Testis (tissue), 3 donors: ENCODE measurements around the gene BMERB1. TPM values are rescaled to one million over a fixed set of nuclear protein-coding genes. Genes with fewer than 3 reads are reported as not detected.

Source experiments
- DNase-seq: peaks from one replicate; pipeline ENCODE4 v3.0.0-alpha.2; 2019
- H3K27ac ChIP-seq, 2 donors: fragments of 200-600 bp; sonication (generic); one replicate each; pipeline ENCODE4 v1.5.1; 2019
- H3K27me3 ChIP-seq: fragments of 200-600 bp; sonication (generic); one replicate; pipeline ENCODE4 v1.5.1; 2019
- H3K36me3 ChIP-seq: fragments of 200-600 bp; sonication (generic); one replicate; pipeline ENCODE4 v1.5.1; 2017; ENCODE audit warnings: low read depth; ENCODE audit errors: missing control alignments
- H3K4me1 ChIP-seq: fragments of 200-600 bp; sonication (generic); one replicate; pipeline ENCODE4 v1.5.1; 2019
- H3K4me3 ChIP-seq, 2 donors: fragments of 200-600 bp; sonication (generic); one replicate each; pipeline ENCODE4 v1.5.1; 2017 to 2019
- H3K9me3 ChIP-seq: fragments of 200-600 bp; sonication (generic); one replicate; pipeline ENCODE4 v1.5.1; 2017
- CTCF ChIP-seq, 3 experiments: fragments of 450-650 bp in 2 of 3; fragments of 200-600 bp in 1 of 3; sonication (generic) in 1 of 3; IDR thresholded peaks; one replicate each; pipeline ENCODE4 v1.5.1; 2016 to 2019; ENCODE audit warnings: antibody characterized with exemption in 3 of 3, mild to moderate bottlenecking in 2 of 3, moderate library complexity in 1 of 3
- POLR2A ChIP-seq: fragments of 450-650 bp; IDR thresholded peaks from one replicate; pipeline ENCODE4 v1.6.1; 2017; ENCODE audit warnings: antibody characterized with exemption, mild to moderate bottlenecking, moderate library complexity
- WGBS, 2 donors: methylation state at CpG; one replicate each; pipeline ENCODE4 v1.1.5; 2018; 5-methylcytosine and 5-hydroxymethylcytosine counted together
- intact Hi-C: fragments of 100-400 bp; cut with DNase I; formaldehyde crosslinking; loops from one replicate; pipeline ENCODE4 v1.15.1; 2023; ENCODE audit warnings: low total_unique reads
- polyA plus RNA-seq: library from polyadenylated mRNA; stranded (reverse); fragments of 350-450 nt; fragmentation: Illumina TruSeq; extraction: RNeasy Lipid Tissue Mini Kit (QIAGEN cat#74804); gene quantifications from one replicate; pipeline ENCODE4 v1.2.3, GENCODE V29; 2014; ENCODE audit warnings: low read depth, low replicate concordance; ENCODE audit not compliant: insufficient read depth
- total RNA-seq, 2 donors: library from RNA; depleted of rRNA; stranded (reverse); fragments of >200 nt; gene quantifications; one replicate each; pipeline ENCODE4 v1.2.3, GENCODE V29; 2016

Gene BMERB1
- total and polyA plus RNA-seq, 3 donors from 2014 or later = 54.1 to 102 (median 63.1) TPM

GRCh38 chr16:15618392-15618791, 184.0 kb downstream of the BMERB1 start:
- Histone ChIP-seq H3K9me3 (no peaks in the 10 kb centered on the region), H3K36me3 (no peaks in the 10 kb centered on the region), H3K27me3 (no peaks in the 10 kb centered on the region), H3K4me3 (no peak overlapping the region), H3K27ac (no peak overlapping the region), H3K4me1 (no peaks in the 10 kb centered on the region)
- WGBS, 2 donors = 51 to 64% methylated on average over 4 of the region's 4 CpGs
- no peak for DNase-seq
- TF ChIP-seq CTCF (IDR thresholded peaks at IDR 0.05) (no peak), POLR2A (no peak)
- intact Hi-C loops = no loop called here

GRCh38 chr16:15620611-15621195, 186.3 kb downstream of the BMERB1 start:
- H3K4me3 ChIP-seq = no peak overlapping the region
- intact Hi-C loops = no loop called here
- no peak overlapping the region for H3K27ac ChIP-seq
- H3K27me3 ChIP-seq = no peaks in the 10 kb centered on the region
- no peaks in the 10 kb centered on the region for H3K4me1 ChIP-seq
- DNase-seq = no peak
- H3K9me3 ChIP-seq = no peaks in the 10 kb centered on the region
- H3K36me3 ChIP-seq = no peaks in the 10 kb centered on the region
- TF ChIP-seq CTCF (IDR thresholded peaks at IDR 0.05) (no peak), POLR2A (no peak)
- 68% methylated on average over 6 of the region's 6 CpGs for WGBS, 2 donors

GRCh38 chr16:15621456-15621855, 187.1 kb downstream of the BMERB1 start:
- intact Hi-C loops = no loop called here
- no peaks in the 10 kb centered on the region for H3K36me3 ChIP-seq
- whole genome bisulfite sequencing, 2 donors = 77 to 78% methylated on average over 4 of the region's 4 CpGs
- DNase-seq = no peak
- no peaks in the 10 kb centered on the region for H3K27me3 ChIP-seq
- no peaks in the 10 kb centered on the region for H3K9me3 ChIP-seq
- no peak overlapping the region for H3K27ac ChIP-seq
- no peak overlapping the region for H3K4me3 ChIP-seq
- TF ChIP-seq POLR2A (no peak), CTCF (IDR thresholded peaks at IDR 0.05) (no peak)
- H3K4me1 ChIP-seq = no peaks in the 10 kb centered on the region

GRCh38 chr16:15621889-15622288, 187.5 kb downstream of the BMERB1 start:
- intact Hi-C loops = no loop called here
- Histone ChIP-seq H3K27ac (no peak overlapping the region), H3K27me3 (no peaks in the 10 kb centered on the region), H3K4me1 (no peaks in the 10 kb centered on the region), H3K36me3 (no peaks in the 10 kb centered on the region), H3K9me3 (no peaks in the 10 kb centered on the region), H3K4me3 (no peak overlapping the region)
- WGBS, 2 donors = 91 to 93% methylated on average over 8 of the region's 8 CpGs
- TF ChIP-seq CTCF (IDR thresholded peaks at IDR 0.05) (no peak), POLR2A (no peak)
- DNase-seq = no peak

- Histone ChIP-seq H3K27ac (no peak overlapping the region), H3K9me3 (no peaks in the 10 kb centered on the region), H3K4me1 (no peaks in the 10 kb centered on the region), H3K4me3 (no peak overlapping the region), H3K36me3 (peaks cover 7% of the 10 kb centered on the region), H3K27me3 (no peaks in the 10 kb centered on the region)
- TF ChIP-seq POLR2A (no peak), CTCF (IDR thresholded peaks at IDR 0.05) (no peak)
- WGBS, 2 donors = 100% methylated on average over 2 of the region's 2 CpGs
- intact Hi-C loops = no loop called here
- DNase-seq = no peak
Observed at GRCh38 chr16:15631730-15632409, 197.5 kb downstream of the BMERB1 start.
